SK-N-SH treated with all-trans-retinoic acid at 6 μM for 48 hours (cell line): ENCODE results near the gene TRAF3IP3.

Experiments
- ATAC-seq: fragments of 200-7000 bp; cut with Tn5 transposase; 3 replicates; pipeline ENCODE4 v1.9.1; 2020; ENCODE audit warnings: mild to moderate bottlenecking, moderate library complexity
- ARNTL ChIP-seq: fragments of 450-650 bp; formaldehyde crosslinking; IDR thresholded peaks from 2 replicates; pipeline ENCODE4 v1.5.0; 2020; ENCODE audit warnings: low read depth, mild to moderate bottlenecking, moderate library complexity, borderline replicate concordance
- BACH2 ChIP-seq: fragments of 250-450 bp; sonication (Bioruptor Pico); IDR thresholded peaks from 2 replicates; pipeline ENCODE4 v1.9.0; 2021; ENCODE audit warnings: mild to moderate bottlenecking, borderline replicate concordance
- CREB5 ChIP-seq: fragments of 250-450 bp; sonication (Bioruptor Pico); IDR thresholded peaks from 2 replicates; pipeline ENCODE4 v1.5.1; 2020; ENCODE audit warnings: low read depth, mild to moderate bottlenecking, moderate library complexity
- CSDC2 ChIP-seq: fragments of 250-450 bp; sonication (Bioruptor Pico); IDR thresholded peaks from 2 replicates; pipeline ENCODE4 v1.5.0; 2020; ENCODE audit warnings: mild to moderate bottlenecking, moderate library complexity
- CSRNP3 ChIP-seq: fragments of 250-450 bp; sonication (Bioruptor Pico); IDR thresholded peaks from 2 replicates; pipeline ENCODE4 v1.5.1; 2021; ENCODE audit warnings: mild to moderate bottlenecking, moderate library complexity
- ESRRG ChIP-seq: fragments of 250-450 bp; sonication (Bioruptor Pico); IDR thresholded peaks from 2 replicates; pipeline ENCODE4 v1.6.1; 2021; ENCODE audit warnings: mild to moderate bottlenecking
- GLIS3 ChIP-seq: fragments of 250-450 bp; sonication (Bioruptor Pico); IDR thresholded peaks from 2 replicates; pipeline ENCODE4 v1.5.0; 2020; ENCODE audit warnings: mild to moderate bottlenecking, moderate library complexity
- ISL1 ChIP-seq: fragments of 250-450 bp; sonication (Bioruptor Pico); IDR thresholded peaks from 2 replicates; pipeline ENCODE4 v2.1.2; 2022; ENCODE audit warnings: mild to moderate bottlenecking, moderate library complexity
- OSR1 ChIP-seq: fragments of 250-450 bp; sonication (Bioruptor Pico); IDR thresholded peaks from 2 replicates; pipeline ENCODE4 v1.8.0; 2022; ENCODE audit warnings: moderate library complexity, mild to moderate bottlenecking, inconsistent platforms
- PPARA ChIP-seq: fragments of 250-450 bp; sonication (Bioruptor Pico); IDR thresholded peaks from 2 replicates; pipeline ENCODE4 v1.5.0; 2020; ENCODE audit warnings: mild to moderate bottlenecking, borderline replicate concordance
- RARB ChIP-seq: fragments of 250-450 bp; sonication (Bioruptor Pico); IDR thresholded peaks from 2 replicates; pipeline ENCODE4 v1.8.0; 2021; ENCODE audit warnings: mild to moderate bottlenecking, moderate library complexity
- SNAI2 ChIP-seq: fragments of 250-450 bp; sonication (Bioruptor Pico); IDR thresholded peaks from 2 replicates; pipeline ENCODE4 v1.5.0; 2020; ENCODE audit warnings: mild to moderate bottlenecking, moderate library complexity
- TCF4 ChIP-seq: fragments of 250-450 bp; sonication (Bioruptor Pico); IDR thresholded peaks from 2 replicates; pipeline ENCODE4 v1.8.0; 2021; ENCODE audit warnings: mild to moderate bottlenecking, moderate library complexity, borderline replicate concordance
- TOX ChIP-seq: fragments of 250-450 bp; sonication (Bioruptor Pico); IDR thresholded peaks from 2 replicates; pipeline ENCODE4 v1.8.0; 2021; ENCODE audit warnings: mild to moderate bottlenecking, moderate library complexity, borderline replicate concordance
- ZC3H10 ChIP-seq: fragments of 250-450 bp; sonication (Bioruptor Pico); IDR thresholded peaks from 2 replicates; pipeline ENCODE4 v1.5.1; 2021; ENCODE audit warnings: mild to moderate bottlenecking, moderate library complexity
- ZFP3 ChIP-seq: fragments of 250-450 bp; sonication (Bioruptor Pico); IDR thresholded peaks from 2 replicates; pipeline ENCODE4 v1.5.0; 2020; ENCODE audit warnings: mild to moderate bottlenecking, moderate library complexity
- ZFP30 ChIP-seq: fragments of 450-650 bp; formaldehyde crosslinking; IDR thresholded peaks from 2 replicates; pipeline ENCODE4 v1.5.0; 2022; ENCODE audit warnings: mild to moderate bottlenecking, moderate library complexity
- ZNF565 ChIP-seq: fragments of 450-650 bp; formaldehyde crosslinking; conservative IDR thresholded peaks from 2 replicates; pipeline ENCODE4 v1.5.0; 2020; ENCODE audit warnings: low read depth, mild to moderate bottlenecking, moderate library complexity
- ZNF70 ChIP-seq: fragments of 450-650 bp; formaldehyde crosslinking; IDR thresholded peaks from 2 replicates; pipeline ENCODE4 v1.5.0; 2020; ENCODE audit warnings: mild to moderate bottlenecking, moderate library complexity
- ZNF8 ChIP-seq: fragments of 450-650 bp; formaldehyde crosslinking; IDR thresholded peaks from 2 replicates; pipeline ENCODE4 v1.5.0; 2020; ENCODE audit warnings: mild to moderate bottlenecking, moderate library complexity
- TF ChIP-seq, protein P1 (sequence below): fragments of 250-450 bp; sonication (Bioruptor Pico); IDR thresholded peaks from 2 replicates; pipeline ENCODE4 v1.8.0; 2020; ENCODE audit warnings: mild to moderate bottlenecking, moderate library complexity, borderline replicate concordance
- TF ChIP-seq, protein P2 (sequence below): fragments of 250-450 bp; sonication (Bioruptor Pico); IDR thresholded peaks from 2 replicates; pipeline ENCODE4 v1.8.0; 2021; ENCODE audit warnings: low read depth, mild to moderate bottlenecking, moderate library complexity, borderline replicate concordance

Gene TRAF3IP3

DNA sequence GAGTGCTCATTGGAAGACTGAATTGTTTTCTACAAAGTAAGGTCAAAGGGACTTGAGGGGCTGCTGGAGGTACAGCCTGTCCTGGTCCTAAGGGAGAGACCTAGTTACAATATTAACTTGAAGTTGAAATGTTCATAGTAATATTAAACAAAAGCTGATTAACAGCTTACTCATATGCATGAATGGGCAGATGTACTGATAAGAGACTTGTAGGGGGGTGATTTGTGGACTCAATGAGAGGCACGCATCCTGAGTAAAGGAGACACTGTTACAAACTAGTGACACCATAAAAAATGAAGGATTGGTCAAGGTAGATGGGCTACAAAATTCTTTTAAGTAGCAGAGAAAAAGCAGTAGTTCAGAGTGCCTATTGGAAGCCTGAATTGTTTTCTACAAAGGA, 48.5 kb upstream of the TRAF3IP3 start:
- TF ChIP-seq, protein P1, sequence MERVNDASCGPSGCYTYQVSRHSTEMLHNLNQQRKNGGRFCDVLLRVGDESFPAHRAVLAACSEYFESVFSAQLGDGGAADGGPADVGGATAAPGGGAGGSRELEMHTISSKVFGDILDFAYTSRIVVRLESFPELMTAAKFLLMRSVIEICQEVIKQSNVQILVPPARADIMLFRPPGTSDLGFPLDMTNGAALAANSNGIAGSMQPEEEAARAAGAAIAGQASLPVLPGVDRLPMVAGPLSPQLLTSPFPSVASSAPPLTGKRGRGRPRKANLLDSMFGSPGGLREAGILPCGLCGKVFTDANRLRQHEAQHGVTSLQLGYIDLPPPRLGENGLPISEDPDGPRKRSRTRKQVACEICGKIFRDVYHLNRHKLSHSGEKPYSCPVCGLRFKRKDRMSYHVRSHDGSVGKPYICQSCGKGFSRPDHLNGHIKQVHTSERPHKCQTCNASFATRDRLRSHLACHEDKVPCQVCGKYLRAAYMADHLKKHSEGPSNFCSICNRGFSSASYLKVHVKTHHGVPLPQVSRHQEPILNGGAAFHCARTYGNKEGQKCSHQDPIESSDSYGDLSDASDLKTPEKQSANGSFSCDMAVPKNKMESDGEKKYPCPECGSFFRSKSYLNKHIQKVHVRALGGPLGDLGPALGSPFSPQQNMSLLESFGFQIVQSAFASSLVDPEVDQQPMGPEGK: no peak
- no peak for TF ChIP-seq CSRNP3 (CRISPR knock-in tag)
- no peak for TF ChIP-seq ZNF565 (CRISPR knock-in tag)
- TF ChIP-seq GLIS3 (CRISPR knock-in tag): no peak
- TF ChIP-seq SNAI2 (CRISPR knock-in tag): no peak
- TF ChIP-seq ESRRG (CRISPR knock-in tag): no peak
- no peak for TF ChIP-seq ZFP3 (CRISPR knock-in tag)
- TF ChIP-seq TCF4 (CRISPR knock-in tag): no peak
- no peak for TF ChIP-seq RARB (CRISPR knock-in tag)
- no peak for TF ChIP-seq ZNF8 (CRISPR knock-in tag)
- TF ChIP-seq ARNTL (CRISPR knock-in tag): no peak
- TF ChIP-seq ZFP30 (CRISPR knock-in tag): no peak
- TF ChIP-seq, protein P2, sequence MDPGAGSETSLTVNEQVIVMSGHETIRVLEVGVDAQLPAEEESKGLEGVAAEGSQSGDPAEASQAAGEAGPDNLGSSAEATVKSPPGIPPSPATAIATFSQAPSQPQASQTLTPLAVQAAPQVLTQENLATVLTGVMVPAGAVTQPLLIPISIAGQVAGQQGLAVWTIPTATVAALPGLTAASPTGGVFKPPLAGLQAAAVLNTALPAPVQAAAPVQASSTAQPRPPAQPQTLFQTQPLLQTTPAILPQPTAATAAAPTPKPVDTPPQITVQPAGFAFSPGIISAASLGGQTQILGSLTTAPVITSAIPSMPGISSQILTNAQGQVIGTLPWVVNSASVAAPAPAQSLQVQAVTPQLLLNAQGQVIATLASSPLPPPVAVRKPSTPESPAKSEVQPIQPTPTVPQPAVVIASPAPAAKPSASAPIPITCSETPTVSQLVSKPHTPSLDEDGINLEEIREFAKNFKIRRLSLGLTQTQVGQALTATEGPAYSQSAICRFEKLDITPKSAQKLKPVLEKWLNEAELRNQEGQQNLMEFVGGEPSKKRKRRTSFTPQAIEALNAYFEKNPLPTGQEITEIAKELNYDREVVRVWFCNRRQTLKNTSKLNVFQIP: no peak
- TF ChIP-seq ISL1 (CRISPR knock-in tag): no peak
- no peak for TF ChIP-seq TOX (CRISPR knock-in tag)
- no peak for TF ChIP-seq ZNF70 (CRISPR knock-in tag)
- no peak for TF ChIP-seq PPARA (CRISPR knock-in tag)
- TF ChIP-seq CSDC2: no peak
- ATAC-seq: no peak; the same call in 2 of the 3 replicates

- TF ChIP-seq CSRNP3 (CRISPR knock-in tag) (no peak), PPARA (CRISPR knock-in tag) (no peak), TOX (CRISPR knock-in tag) (no peak), SNAI2 (CRISPR knock-in tag) (no peak), ARNTL (CRISPR knock-in tag) (no peak), CREB5 (CRISPR knock-in tag) (no peak), ZC3H10 (CRISPR knock-in tag) (no peak), GLIS3 (CRISPR knock-in tag) (no peak), ZFP3 (CRISPR knock-in tag) (no peak), OSR1 (CRISPR knock-in tag) (no peak)
- no peak for ATAC-seq
These were observed 47.6 kb upstream of the TRAF3IP3 start for GRCh38 chr1:209708297-209708696.

DNA sequence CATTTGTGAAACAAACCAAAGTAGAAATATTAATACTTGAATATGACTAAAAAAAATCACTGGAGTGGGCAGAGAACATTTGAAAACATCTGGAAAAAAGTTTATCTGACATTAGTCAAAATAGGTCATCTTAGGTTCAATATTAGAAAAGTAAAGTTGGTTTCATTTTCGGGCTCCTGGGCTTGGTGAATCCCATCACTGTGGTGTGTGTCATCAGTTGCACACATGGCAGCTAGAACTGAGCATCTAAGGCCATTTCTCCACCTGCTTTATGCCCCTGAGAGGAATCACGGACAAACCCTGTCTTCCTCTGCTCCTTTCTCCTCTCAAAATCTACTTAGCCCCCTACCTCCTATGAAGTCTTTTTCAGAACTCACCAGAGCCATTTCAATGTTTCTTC, 45.8 kb upstream of the TRAF3IP3 start:
- TF ChIP-seq BACH2 (CRISPR knock-in tag): no peak
- no peak for TF ChIP-seq ESRRG (CRISPR knock-in tag)
- no peak for TF ChIP-seq TCF4 (CRISPR knock-in tag)
- no peak for TF ChIP-seq ZFP3 (CRISPR knock-in tag)
- TF ChIP-seq, protein P2: no peak
- TF ChIP-seq SNAI2 (CRISPR knock-in tag): no peak
- no peak for TF ChIP-seq ZFP30 (CRISPR knock-in tag)
- TF ChIP-seq, protein P1: no peak
- ATAC-seq: no peak
